SK-N-SH treated with all-trans-retinoic acid at 6 μM for 48 hours (cell line): Measurements from ENCODE around the gene SCO1.

ENCODE experiments used
- ATAC-seq: fragments of 200-7000 bp; cut with Tn5 transposase; 3 replicates; pipeline ENCODE4 v1.9.1; 2020; ENCODE audit warnings: mild to moderate bottlenecking, moderate library complexity
- ARNTL ChIP-seq: fragments of 450-650 bp; formaldehyde crosslinking; IDR thresholded peaks from 2 replicates; pipeline ENCODE4 v1.5.0; 2020; ENCODE audit warnings: low read depth, mild to moderate bottlenecking, moderate library complexity, borderline replicate concordance
- BACH2 ChIP-seq: fragments of 250-450 bp; sonication (Bioruptor Pico); IDR thresholded peaks from 2 replicates; pipeline ENCODE4 v1.9.0; 2021; ENCODE audit warnings: mild to moderate bottlenecking, borderline replicate concordance
- CSDC2 ChIP-seq: fragments of 250-450 bp; sonication (Bioruptor Pico); IDR thresholded peaks from 2 replicates; pipeline ENCODE4 v1.5.0; 2020; ENCODE audit warnings: mild to moderate bottlenecking, moderate library complexity
- ESRRG ChIP-seq: fragments of 250-450 bp; sonication (Bioruptor Pico); IDR thresholded peaks from 2 replicates; pipeline ENCODE4 v1.6.1; 2021; ENCODE audit warnings: mild to moderate bottlenecking
- GLIS3 ChIP-seq: fragments of 250-450 bp; sonication (Bioruptor Pico); IDR thresholded peaks from 2 replicates; pipeline ENCODE4 v1.5.0; 2020; ENCODE audit warnings: mild to moderate bottlenecking, moderate library complexity
- ISL1 ChIP-seq: fragments of 250-450 bp; sonication (Bioruptor Pico); IDR thresholded peaks from 2 replicates; pipeline ENCODE4 v2.1.2; 2022; ENCODE audit warnings: mild to moderate bottlenecking, moderate library complexity
- OSR1 ChIP-seq: fragments of 250-450 bp; sonication (Bioruptor Pico); IDR thresholded peaks from 2 replicates; pipeline ENCODE4 v1.8.0; 2022; ENCODE audit warnings: moderate library complexity, mild to moderate bottlenecking, inconsistent platforms
- POU6F1 ChIP-seq: fragments of 250-450 bp; sonication (Bioruptor Pico); IDR thresholded peaks from 2 replicates; pipeline ENCODE4 v1.8.0; 2021; ENCODE audit warnings: low read depth, mild to moderate bottlenecking, moderate library complexity, borderline replicate concordance
- PPARA ChIP-seq: fragments of 250-450 bp; sonication (Bioruptor Pico); IDR thresholded peaks from 2 replicates; pipeline ENCODE4 v1.5.0; 2020; ENCODE audit warnings: mild to moderate bottlenecking, borderline replicate concordance
- RARB ChIP-seq: fragments of 250-450 bp; sonication (Bioruptor Pico); IDR thresholded peaks from 2 replicates; pipeline ENCODE4 v1.8.0; 2021; ENCODE audit warnings: mild to moderate bottlenecking, moderate library complexity
- SNAI2 ChIP-seq: fragments of 250-450 bp; sonication (Bioruptor Pico); IDR thresholded peaks from 2 replicates; pipeline ENCODE4 v1.5.0; 2020; ENCODE audit warnings: mild to moderate bottlenecking, moderate library complexity
- TCF4 ChIP-seq: fragments of 250-450 bp; sonication (Bioruptor Pico); IDR thresholded peaks from 2 replicates; pipeline ENCODE4 v1.8.0; 2021; ENCODE audit warnings: mild to moderate bottlenecking, moderate library complexity, borderline replicate concordance
- TOX ChIP-seq: fragments of 250-450 bp; sonication (Bioruptor Pico); IDR thresholded peaks from 2 replicates; pipeline ENCODE4 v1.8.0; 2021; ENCODE audit warnings: mild to moderate bottlenecking, moderate library complexity, borderline replicate concordance
- TSHZ2 ChIP-seq: fragments of 250-450 bp; sonication (Bioruptor Pico); IDR thresholded peaks from 2 replicates; pipeline ENCODE4 v1.5.0; 2020; ENCODE audit warnings: mild to moderate bottlenecking, moderate library complexity
- ZC3H10 ChIP-seq: fragments of 250-450 bp; sonication (Bioruptor Pico); IDR thresholded peaks from 2 replicates; pipeline ENCODE4 v1.5.1; 2021; ENCODE audit warnings: mild to moderate bottlenecking, moderate library complexity
- ZFP3 ChIP-seq: fragments of 250-450 bp; sonication (Bioruptor Pico); IDR thresholded peaks from 2 replicates; pipeline ENCODE4 v1.5.0; 2020; ENCODE audit warnings: mild to moderate bottlenecking, moderate library complexity
- ZFP30 ChIP-seq: fragments of 450-650 bp; formaldehyde crosslinking; IDR thresholded peaks from 2 replicates; pipeline ENCODE4 v1.5.0; 2022; ENCODE audit warnings: mild to moderate bottlenecking, moderate library complexity
- ZNF565 ChIP-seq: fragments of 450-650 bp; formaldehyde crosslinking; conservative IDR thresholded peaks from 2 replicates; pipeline ENCODE4 v1.5.0; 2020; ENCODE audit warnings: low read depth, mild to moderate bottlenecking, moderate library complexity
- ZNF70 ChIP-seq: fragments of 450-650 bp; formaldehyde crosslinking; IDR thresholded peaks from 2 replicates; pipeline ENCODE4 v1.5.0; 2020; ENCODE audit warnings: mild to moderate bottlenecking, moderate library complexity
- ZNF8 ChIP-seq: fragments of 450-650 bp; formaldehyde crosslinking; IDR thresholded peaks from 2 replicates; pipeline ENCODE4 v1.5.0; 2020; ENCODE audit warnings: mild to moderate bottlenecking, moderate library complexity
- TF ChIP-seq, protein P1 (sequence below): fragments of 250-450 bp; sonication (Bioruptor Pico); IDR thresholded peaks from 2 replicates; pipeline ENCODE4 v1.8.0; 2020; ENCODE audit warnings: mild to moderate bottlenecking, moderate library complexity, borderline replicate concordance
- TF ChIP-seq, protein P2 (sequence below): fragments of 250-450 bp; sonication (Bioruptor Pico); IDR thresholded peaks from 2 replicates; pipeline ENCODE4 v1.5.1; 2021; ENCODE audit warnings: mild to moderate bottlenecking, moderate library complexity

The SCO1 gene

DNA sequence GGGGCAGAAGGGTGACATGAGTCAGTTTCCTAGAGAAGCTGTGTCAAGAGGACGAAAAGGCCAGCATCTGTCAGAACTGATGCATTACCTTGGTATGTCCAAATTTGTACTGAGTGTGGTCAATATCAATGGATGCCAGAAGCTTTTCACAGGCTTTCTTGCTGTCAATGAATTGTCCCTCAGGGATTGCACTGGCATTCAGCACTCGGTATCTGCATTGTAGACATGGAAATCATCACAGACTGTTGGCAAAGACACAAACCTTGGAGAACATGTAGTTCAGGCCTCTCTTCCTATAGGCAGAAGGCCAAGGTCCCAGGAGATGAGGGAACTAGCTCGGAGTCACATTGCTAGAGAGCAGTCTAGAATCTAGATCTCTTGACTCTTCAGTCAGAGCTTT is 56.9 kb downstream of the SCO1 start:
- TF ChIP-seq TCF4 (CRISPR knock-in tag) = no peak
- no peak for TF ChIP-seq RARB (CRISPR knock-in tag)
- TF ChIP-seq GLIS3 (CRISPR knock-in tag) = no peak
- TF ChIP-seq ZC3H10 (CRISPR knock-in tag) = no peak
- no peak for TF ChIP-seq ZNF8 (CRISPR knock-in tag)
- TF ChIP-seq CSDC2 (CRISPR knock-in tag) = no peak
- TF ChIP-seq, protein P1, sequence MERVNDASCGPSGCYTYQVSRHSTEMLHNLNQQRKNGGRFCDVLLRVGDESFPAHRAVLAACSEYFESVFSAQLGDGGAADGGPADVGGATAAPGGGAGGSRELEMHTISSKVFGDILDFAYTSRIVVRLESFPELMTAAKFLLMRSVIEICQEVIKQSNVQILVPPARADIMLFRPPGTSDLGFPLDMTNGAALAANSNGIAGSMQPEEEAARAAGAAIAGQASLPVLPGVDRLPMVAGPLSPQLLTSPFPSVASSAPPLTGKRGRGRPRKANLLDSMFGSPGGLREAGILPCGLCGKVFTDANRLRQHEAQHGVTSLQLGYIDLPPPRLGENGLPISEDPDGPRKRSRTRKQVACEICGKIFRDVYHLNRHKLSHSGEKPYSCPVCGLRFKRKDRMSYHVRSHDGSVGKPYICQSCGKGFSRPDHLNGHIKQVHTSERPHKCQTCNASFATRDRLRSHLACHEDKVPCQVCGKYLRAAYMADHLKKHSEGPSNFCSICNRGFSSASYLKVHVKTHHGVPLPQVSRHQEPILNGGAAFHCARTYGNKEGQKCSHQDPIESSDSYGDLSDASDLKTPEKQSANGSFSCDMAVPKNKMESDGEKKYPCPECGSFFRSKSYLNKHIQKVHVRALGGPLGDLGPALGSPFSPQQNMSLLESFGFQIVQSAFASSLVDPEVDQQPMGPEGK = no peak
- no peak for TF ChIP-seq ESRRG
- no peak for TF ChIP-seq ARNTL (CRISPR knock-in tag)
- no peak for TF ChIP-seq ZFP30 (CRISPR knock-in tag)
- TF ChIP-seq, protein P2, sequence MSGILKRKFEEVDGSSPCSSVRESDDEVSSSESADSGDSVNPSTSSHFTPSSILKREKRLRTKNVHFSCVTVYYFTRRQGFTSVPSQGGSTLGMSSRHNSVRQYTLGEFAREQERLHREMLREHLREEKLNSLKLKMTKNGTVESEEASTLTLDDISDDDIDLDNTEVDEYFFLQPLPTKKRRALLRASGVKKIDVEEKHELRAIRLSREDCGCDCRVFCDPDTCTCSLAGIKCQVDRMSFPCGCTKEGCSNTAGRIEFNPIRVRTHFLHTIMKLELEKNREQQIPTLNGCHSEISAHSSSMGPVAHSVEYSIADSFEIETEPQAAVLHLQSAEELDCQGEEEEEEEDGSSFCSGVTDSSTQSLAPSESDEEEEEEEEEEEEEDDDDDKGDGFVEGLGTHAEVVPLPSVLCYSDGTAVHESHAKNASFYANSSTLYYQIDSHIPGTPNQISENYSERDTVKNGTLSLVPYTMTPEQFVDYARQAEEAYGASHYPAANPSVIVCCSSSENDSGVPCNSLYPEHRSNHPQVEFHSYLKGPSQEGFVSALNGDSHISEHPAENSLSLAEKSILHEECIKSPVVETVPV (CRISPR knock-in tag) = no peak
- no peak for TF ChIP-seq BACH2
- no peak for TF ChIP-seq SNAI2
- no peak for TF ChIP-seq POU6F1 (CRISPR knock-in tag)
- no peak for TF ChIP-seq ZFP3
- TF ChIP-seq TOX = no peak
- no peak for TF ChIP-seq TSHZ2 (CRISPR knock-in tag)
- TF ChIP-seq, all 23 proteins: peak for 0
- no peak for ATAC-seq

- no peak for ATAC-seq
- TF ChIP-seq OSR1 (no peak), GLIS3 (CRISPR knock-in tag) (no peak), TSHZ2 (CRISPR knock-in tag) (no peak), CSDC2 (CRISPR knock-in tag) (no peak), SNAI2 (no peak), ZFP3 (no peak)
- TF ChIP-seq, protein P1 = no peak
These were observed 59.2 kb downstream of the SCO1 start for GRCh38 chr17:10638151-10638550.

DNA sequence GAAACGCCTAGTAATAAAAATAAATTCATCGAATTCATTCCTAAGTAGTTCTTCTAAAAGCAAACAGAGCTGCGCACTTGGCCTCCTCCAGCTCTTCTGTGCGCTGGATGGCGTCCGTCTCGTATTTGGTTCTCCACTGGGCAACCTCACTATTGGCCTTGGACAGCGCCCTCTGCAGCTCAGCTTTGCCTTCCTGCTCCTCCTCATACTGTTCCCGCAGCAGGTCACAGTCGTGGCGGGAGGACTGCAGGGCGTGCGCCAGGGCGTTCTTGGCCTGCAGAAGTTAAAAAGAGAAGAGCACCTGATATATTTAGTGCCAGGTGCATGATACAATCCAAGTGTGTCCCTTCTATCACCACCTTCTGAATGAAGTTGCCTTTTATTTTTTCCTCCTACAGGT is 62.0 kb downstream of the SCO1 start:
- ATAC-seq = no peak
- TF ChIP-seq ZNF565 (CRISPR knock-in tag) (no peak), ISL1 (CRISPR knock-in tag) (no peak), SNAI2 (no peak), ZC3H10 (CRISPR knock-in tag) (no peak), ZNF70 (no peak), PPARA (CRISPR knock-in tag) (no peak), CSDC2 (CRISPR knock-in tag) (no peak), ARNTL (CRISPR knock-in tag) (no peak), GLIS3 (CRISPR knock-in tag) (no peak), TCF4 (CRISPR knock-in tag) (no peak), RARB (CRISPR knock-in tag) (no peak), ZFP3 (no peak), TOX (no peak), TSHZ2 (CRISPR knock-in tag) (no peak)
